HepG2 (cell line): ENCODE results near the gene PEX11B.

ENCODE experiments used
- BRCA1 ChIP-seq: sonication (generic); formaldehyde crosslinking; IDR thresholded peaks from 2 replicates; pipeline ENCODE4 v1.4.0; 2020; ENCODE audit warnings: missing genetic modification reagents
- E2F5 ChIP-seq: sonication (generic); formaldehyde crosslinking; conservative IDR thresholded peaks from 2 replicates; pipeline ENCODE4 v1.4.0; 2020; ENCODE audit warnings: missing genetic modification reagents
- POLR2AphosphoS5 ChIP-seq: IDR thresholded peaks from 2 replicates; pipeline ENCODE4 v1.6.1; 2012; ENCODE audit warnings: low read depth, low read length
- PREB ChIP-seq: sonication (generic); formaldehyde crosslinking; IDR thresholded peaks from 2 replicates; pipeline ENCODE4 v1.4.0; 2020; ENCODE audit warnings: missing genetic modification reagents
- ZNF136 ChIP-seq: sonication (generic); formaldehyde crosslinking; IDR thresholded peaks from 2 replicates; pipeline ENCODE4 v1.8.1; 2022; ENCODE audit warnings: low read depth, mild to moderate bottlenecking, moderate library complexity, missing genetic modification reagents
- ZNF264 ChIP-seq: sonication (generic); formaldehyde crosslinking; IDR thresholded peaks from 2 replicates; pipeline ENCODE4 v1.4.0; 2020; ENCODE audit warnings: missing genetic modification reagents
- ZNF879 ChIP-seq: sonication (generic); formaldehyde crosslinking; IDR thresholded peaks from 2 replicates; pipeline ENCODE4 v1.8.1; 2023; ENCODE audit warnings: missing genetic modification reagents

- TF ChIP-seq ZNF264 (no peak), ZNF879 (CRISPR knock-in tag) (no peak), E2F5 (CRISPR knock-in tag) (no peak), PREB (CRISPR knock-in tag) (no peak), ZNF136 (no peak), POLR2AphosphoS5 (no peak), BRCA1 (CRISPR knock-in tag) (no peak)
Measured at GRCh38 chr1:145942871-145943270, 24.4 kb upstream of the PEX11B start.
